GM23338 (cell line): Measurements from ENCODE around the gene LRBA. TPM values are rescaled to one million over a fixed set of nuclear protein-coding genes. Genes with fewer than 3 reads are reported as not detected.

Experiments
- ATAC-seq: fragments of 200-7000 bp; cut with Tn5 transposase; 3 replicates; pipeline ENCODE4 v1.9.1; 2020
- DNase-seq: peaks from one replicate; pipeline ENCODE4 v3.0.0-alpha.2; 2015; ENCODE audit warnings: low spot score
- H2AFZ ChIP-seq: fragments of 200-600 bp; sonication (generic); 2 replicates; pipeline ENCODE4 v1.8.0; 2016; ENCODE audit warnings: antibody characterized with exemption, mild to moderate bottlenecking, moderate library complexity
- H3F3A ChIP-seq: fragments of 200-600 bp; sonication (generic); replicated peaks from 2 replicates; pipeline ENCODE4 v1.8.0; 2017; ENCODE audit warnings: antibody characterized with exemption, mixed run types, low read depth
- H3K27ac ChIP-seq: fragments of 200-600 bp; sonication (generic); 2 replicates; pipeline ENCODE4 v1.6.1; 2016; ENCODE audit warnings: low read depth
- H3K27me3 ChIP-seq: fragments of 200-600 bp; sonication (generic); 2 replicates; pipeline ENCODE4 v1.8.0; 2016; ENCODE audit warnings: mild to moderate bottlenecking, mixed run types, moderate library complexity; ENCODE audit not compliant: insufficient read depth
- H3K36me3 ChIP-seq: fragments of 200-600 bp; sonication (generic); 2 replicates; pipeline ENCODE4 v1.8.0; 2016; ENCODE audit warnings: mild to moderate bottlenecking; ENCODE audit not compliant: insufficient read depth
- H3K4me1 ChIP-seq: fragments of 200-600 bp; sonication (generic); 2 replicates; pipeline ENCODE4 v1.8.0; 2016; ENCODE audit warnings: mild to moderate bottlenecking, moderate library complexity; ENCODE audit not compliant: insufficient read depth
- H3K4me2 ChIP-seq: fragments of 200-600 bp; sonication (generic); 2 replicates; pipeline ENCODE4 v1.7.1; 2017; ENCODE audit warnings: mixed run types
- H3K4me3 ChIP-seq: fragments of 200-600 bp; sonication (generic); 2 replicates; pipeline ENCODE4 v1.6.1; 2016; ENCODE audit warnings: mixed run types
- H3K79me2 ChIP-seq: fragments of 200-600 bp; sonication (generic); replicated peaks from 2 replicates; pipeline ENCODE4 v1.8.0; 2017; ENCODE audit warnings: mild to moderate bottlenecking; ENCODE audit not compliant: insufficient read depth
- H3K9me2 ChIP-seq: fragments of 200-600 bp; sonication (generic); 2 replicates; pipeline ENCODE4 v1.8.0; 2017; ENCODE audit not compliant: insufficient read depth
- H4K20me1 ChIP-seq: fragments of 200-600 bp; sonication (generic); replicated peaks from 2 replicates; pipeline ENCODE4 v1.8.0; 2017; ENCODE audit warnings: mild to moderate bottlenecking; ENCODE audit not compliant: insufficient read depth
- H3K27ac Mint-ChIP-seq: 2 replicates; pipeline ENCODE4 v1.8.0; 2020; ENCODE audit warnings: inconsistent platforms, mild to moderate bottlenecking, moderate library complexity, mixed read lengths
- H3K27me3 Mint-ChIP-seq: 3 replicates; pipeline ENCODE4 v1.8.0; 2022; ENCODE audit warnings: low read depth, mild to moderate bottlenecking, moderate library complexity, mixed read lengths, inconsistent platforms; ENCODE audit not compliant: insufficient read depth, poor library complexity
- H3K36me3 Mint-ChIP-seq: 3 replicates; pipeline ENCODE4 v1.8.0; 2021; ENCODE audit warnings: low read depth, mild to moderate bottlenecking, inconsistent platforms, moderate library complexity, mixed read lengths
- H3K4me1 Mint-ChIP-seq: 3 replicates; pipeline ENCODE4 v1.8.0; 2020; ENCODE audit warnings: mild to moderate bottlenecking, inconsistent platforms, mixed read lengths
- H3K4me3 Mint-ChIP-seq: 3 replicates; pipeline ENCODE4 v1.8.0; 2021; ENCODE audit warnings: moderate library complexity, mild to moderate bottlenecking, inconsistent platforms, mixed read lengths
- H3K9me3 Mint-ChIP-seq: 3 replicates; pipeline ENCODE4 v1.8.0; 2020; ENCODE audit warnings: moderate library complexity, mild to moderate bottlenecking, inconsistent platforms, mixed read lengths
- CREB1 ChIP-seq: fragments of 250-450 bp; sonication (Bioruptor Pico); IDR thresholded peaks from 2 replicates; pipeline ENCODE4 v1.5.0; 2020; ENCODE audit warnings: low read depth, mild to moderate bottlenecking, moderate library complexity
- ETS1 ChIP-seq: IDR thresholded peaks from 2 replicates; pipeline ENCODE4 v1.6.1; 2016; ENCODE audit warnings: antibody characterized with exemption
- POLR2AphosphoS5 ChIP-seq: IDR thresholded peaks from 2 replicates; pipeline ENCODE4 v1.6.1; 2016; ENCODE audit warnings: antibody characterized with exemption, low read depth
- STAT1 ChIP-seq: IDR thresholded peaks from one replicate; pipeline ENCODE4 v1.6.1; 2016; ENCODE audit warnings: antibody characterized with exemption; ENCODE audit not compliant: unreplicated experiment
- ZNF114 ChIP-seq: fragments of 250-450 bp; sonication (Bioruptor Pico); IDR thresholded peaks from 2 replicates; pipeline ENCODE4 v1.5.0; 2020; ENCODE audit warnings: mild to moderate bottlenecking, moderate library complexity
- ZNF331 ChIP-seq: fragments of 250-450 bp; sonication (Bioruptor Pico); IDR thresholded peaks from 2 replicates; pipeline ENCODE4 v1.5.0; 2020; ENCODE audit warnings: low read depth, mild to moderate bottlenecking, moderate library complexity
- polyA plus RNA-seq: library from polyadenylated mRNA; unstranded; fragments of >200 nt; fragmentation: Nextera tagmentation; extraction: Ambion mirVana; gene quantifications from 2 replicates; pipeline ENCODE4 v1.2.1, GENCODE V29; 2016
- total RNA-seq: library from RNA; depleted of rRNA; stranded (reverse); fragments of >200 nt; shearing (Covaris generic); gene quantifications from 2 replicates; pipeline ENCODE4 v1.2.3, GENCODE V29; 2014
- TF ChIP-seq, protein P1 (sequence below): IDR thresholded peaks from one replicate; pipeline ENCODE4 v1.6.1; 2018; ENCODE audit warnings: antibody characterized with exemption; ENCODE audit not compliant: unreplicated experiment
- TF ChIP-seq, protein P2 (sequence below), 2 experiments: fragments of 200-600 bp in 1 of 2; sonication (generic) in 1 of 2; conservative IDR thresholded peaks; 2 replicates each; pipeline versions ENCODE4 v1.5.1 to v1.6.1; 2016 to 2017; ENCODE audit warnings: antibody characterized with exemption in 2 of 2, low read depth in 2 of 2, mild to moderate bottlenecking in 2 of 2, moderate library complexity in 1 of 2
- TF ChIP-seq, protein P3 (sequence below): fragments of 250-450 bp; sonication (Bioruptor Pico); IDR thresholded peaks from 2 replicates; pipeline ENCODE4 v1.5.0; 2020; ENCODE audit warnings: mild to moderate bottlenecking, moderate library complexity

LRBA gene
- total and polyA plus RNA-seq, 2 experiments from 2014 or later, result 23.3 to 126 TPM

DNA sequence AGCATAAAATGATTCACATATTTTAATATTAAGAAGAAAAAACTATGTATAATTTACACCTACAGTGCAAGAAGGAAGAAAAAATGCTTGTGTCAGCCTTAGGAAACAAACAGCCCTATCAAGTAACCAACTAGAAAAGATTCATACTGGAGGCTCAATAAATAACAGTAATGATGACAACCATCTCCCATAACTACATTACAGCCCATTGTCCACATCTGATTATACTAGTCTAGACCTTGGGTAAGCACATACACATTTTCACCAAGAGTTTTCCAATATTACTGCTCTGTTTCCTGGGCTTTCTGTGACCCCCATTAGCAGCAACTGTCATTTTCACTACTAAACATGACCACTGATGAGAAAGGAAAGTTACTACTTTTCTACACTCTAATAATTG lies 263.4 kb downstream of the LRBA start (continued):
- TF ChIP-seq, protein P1, sequence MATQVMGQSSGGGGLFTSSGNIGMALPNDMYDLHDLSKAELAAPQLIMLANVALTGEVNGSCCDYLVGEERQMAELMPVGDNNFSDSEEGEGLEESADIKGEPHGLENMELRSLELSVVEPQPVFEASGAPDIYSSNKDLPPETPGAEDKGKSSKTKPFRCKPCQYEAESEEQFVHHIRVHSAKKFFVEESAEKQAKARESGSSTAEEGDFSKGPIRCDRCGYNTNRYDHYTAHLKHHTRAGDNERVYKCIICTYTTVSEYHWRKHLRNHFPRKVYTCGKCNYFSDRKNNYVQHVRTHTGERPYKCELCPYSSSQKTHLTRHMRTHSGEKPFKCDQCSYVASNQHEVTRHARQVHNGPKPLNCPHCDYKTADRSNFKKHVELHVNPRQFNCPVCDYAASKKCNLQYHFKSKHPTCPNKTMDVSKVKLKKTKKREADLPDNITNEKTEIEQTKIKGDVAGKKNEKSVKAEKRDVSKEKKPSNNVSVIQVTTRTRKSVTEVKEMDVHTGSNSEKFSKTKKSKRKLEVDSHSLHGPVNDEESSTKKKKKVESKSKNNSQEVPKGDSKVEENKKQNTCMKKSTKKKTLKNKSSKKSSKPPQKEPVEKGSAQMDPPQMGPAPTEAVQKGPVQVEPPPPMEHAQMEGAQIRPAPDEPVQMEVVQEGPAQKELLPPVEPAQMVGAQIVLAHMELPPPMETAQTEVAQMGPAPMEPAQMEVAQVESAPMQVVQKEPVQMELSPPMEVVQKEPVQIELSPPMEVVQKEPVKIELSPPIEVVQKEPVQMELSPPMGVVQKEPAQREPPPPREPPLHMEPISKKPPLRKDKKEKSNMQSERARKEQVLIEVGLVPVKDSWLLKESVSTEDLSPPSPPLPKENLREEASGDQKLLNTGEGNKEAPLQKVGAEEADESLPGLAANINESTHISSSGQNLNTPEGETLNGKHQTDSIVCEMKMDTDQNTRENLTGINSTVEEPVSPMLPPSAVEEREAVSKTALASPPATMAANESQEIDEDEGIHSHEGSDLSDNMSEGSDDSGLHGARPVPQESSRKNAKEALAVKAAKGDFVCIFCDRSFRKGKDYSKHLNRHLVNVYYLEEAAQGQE, result no peak
- no peak for TF ChIP-seq ZNF331 (CRISPR knock-in tag)
- no peak for TF ChIP-seq STAT1
- TF ChIP-seq CREB1, result no peak
- no peak for TF ChIP-seq POLR2AphosphoS5

DNA sequence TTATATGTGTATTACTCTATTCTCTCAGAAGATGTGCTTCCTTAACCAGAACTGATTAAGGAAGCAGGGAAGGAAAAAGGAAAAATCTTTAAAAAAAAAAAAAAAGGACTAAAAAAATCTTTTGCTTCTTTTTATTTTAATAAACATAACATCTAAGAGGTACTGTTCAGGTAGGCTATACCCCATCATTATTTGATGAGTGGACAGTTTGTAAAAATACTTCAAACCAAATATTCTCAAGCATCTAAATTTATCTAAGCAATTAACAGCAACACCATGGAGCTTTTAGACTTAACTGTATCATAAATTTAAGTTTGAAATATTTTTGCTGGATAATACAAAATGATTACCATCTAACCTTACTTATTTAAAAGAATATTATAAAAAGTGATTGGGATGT lies 264.3 kb downstream of the LRBA start:
- Histone ChIP-seq H2AFZ (no peak overlapping the region), H3K4me3 (no peak overlapping the region), H3K4me1 (no peaks in the 10 kb centered on the region), H3K79me2 (no peaks in the 10 kb centered on the region; the same call in 1 of the 2 replicates), H3K27me3 (no peaks in the 10 kb centered on the region), H3K27ac (no peak overlapping the region), H3K36me3 (no peaks in the 10 kb centered on the region), H3K4me2 (no peak overlapping the region), H3K9me2 (no peaks in the 10 kb centered on the region), H4K20me1 (no peaks in the 10 kb centered on the region), H3F3A (no peaks in the 10 kb centered on the region)
- no peaks in the 10 kb centered on the region for H3K27me3 Mint-ChIP-seq
- no peak for TF ChIP-seq ETS1
- no peak for TF ChIP-seq ZNF114 (CRISPR knock-in tag)
- no peak for TF ChIP-seq CREB1
- TF ChIP-seq, protein P2, sequence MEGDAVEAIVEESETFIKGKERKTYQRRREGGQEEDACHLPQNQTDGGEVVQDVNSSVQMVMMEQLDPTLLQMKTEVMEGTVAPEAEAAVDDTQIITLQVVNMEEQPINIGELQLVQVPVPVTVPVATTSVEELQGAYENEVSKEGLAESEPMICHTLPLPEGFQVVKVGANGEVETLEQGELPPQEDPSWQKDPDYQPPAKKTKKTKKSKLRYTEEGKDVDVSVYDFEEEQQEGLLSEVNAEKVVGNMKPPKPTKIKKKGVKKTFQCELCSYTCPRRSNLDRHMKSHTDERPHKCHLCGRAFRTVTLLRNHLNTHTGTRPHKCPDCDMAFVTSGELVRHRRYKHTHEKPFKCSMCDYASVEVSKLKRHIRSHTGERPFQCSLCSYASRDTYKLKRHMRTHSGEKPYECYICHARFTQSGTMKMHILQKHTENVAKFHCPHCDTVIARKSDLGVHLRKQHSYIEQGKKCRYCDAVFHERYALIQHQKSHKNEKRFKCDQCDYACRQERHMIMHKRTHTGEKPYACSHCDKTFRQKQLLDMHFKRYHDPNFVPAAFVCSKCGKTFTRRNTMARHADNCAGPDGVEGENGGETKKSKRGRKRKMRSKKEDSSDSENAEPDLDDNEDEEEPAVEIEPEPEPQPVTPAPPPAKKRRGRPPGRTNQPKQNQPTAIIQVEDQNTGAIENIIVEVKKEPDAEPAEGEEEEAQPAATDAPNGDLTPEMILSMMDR (conservative IDR thresholded peaks at IDR 0.05; ENCODE audit: low read depth in 2 of 2), result no peak
- TF ChIP-seq, protein P3, sequence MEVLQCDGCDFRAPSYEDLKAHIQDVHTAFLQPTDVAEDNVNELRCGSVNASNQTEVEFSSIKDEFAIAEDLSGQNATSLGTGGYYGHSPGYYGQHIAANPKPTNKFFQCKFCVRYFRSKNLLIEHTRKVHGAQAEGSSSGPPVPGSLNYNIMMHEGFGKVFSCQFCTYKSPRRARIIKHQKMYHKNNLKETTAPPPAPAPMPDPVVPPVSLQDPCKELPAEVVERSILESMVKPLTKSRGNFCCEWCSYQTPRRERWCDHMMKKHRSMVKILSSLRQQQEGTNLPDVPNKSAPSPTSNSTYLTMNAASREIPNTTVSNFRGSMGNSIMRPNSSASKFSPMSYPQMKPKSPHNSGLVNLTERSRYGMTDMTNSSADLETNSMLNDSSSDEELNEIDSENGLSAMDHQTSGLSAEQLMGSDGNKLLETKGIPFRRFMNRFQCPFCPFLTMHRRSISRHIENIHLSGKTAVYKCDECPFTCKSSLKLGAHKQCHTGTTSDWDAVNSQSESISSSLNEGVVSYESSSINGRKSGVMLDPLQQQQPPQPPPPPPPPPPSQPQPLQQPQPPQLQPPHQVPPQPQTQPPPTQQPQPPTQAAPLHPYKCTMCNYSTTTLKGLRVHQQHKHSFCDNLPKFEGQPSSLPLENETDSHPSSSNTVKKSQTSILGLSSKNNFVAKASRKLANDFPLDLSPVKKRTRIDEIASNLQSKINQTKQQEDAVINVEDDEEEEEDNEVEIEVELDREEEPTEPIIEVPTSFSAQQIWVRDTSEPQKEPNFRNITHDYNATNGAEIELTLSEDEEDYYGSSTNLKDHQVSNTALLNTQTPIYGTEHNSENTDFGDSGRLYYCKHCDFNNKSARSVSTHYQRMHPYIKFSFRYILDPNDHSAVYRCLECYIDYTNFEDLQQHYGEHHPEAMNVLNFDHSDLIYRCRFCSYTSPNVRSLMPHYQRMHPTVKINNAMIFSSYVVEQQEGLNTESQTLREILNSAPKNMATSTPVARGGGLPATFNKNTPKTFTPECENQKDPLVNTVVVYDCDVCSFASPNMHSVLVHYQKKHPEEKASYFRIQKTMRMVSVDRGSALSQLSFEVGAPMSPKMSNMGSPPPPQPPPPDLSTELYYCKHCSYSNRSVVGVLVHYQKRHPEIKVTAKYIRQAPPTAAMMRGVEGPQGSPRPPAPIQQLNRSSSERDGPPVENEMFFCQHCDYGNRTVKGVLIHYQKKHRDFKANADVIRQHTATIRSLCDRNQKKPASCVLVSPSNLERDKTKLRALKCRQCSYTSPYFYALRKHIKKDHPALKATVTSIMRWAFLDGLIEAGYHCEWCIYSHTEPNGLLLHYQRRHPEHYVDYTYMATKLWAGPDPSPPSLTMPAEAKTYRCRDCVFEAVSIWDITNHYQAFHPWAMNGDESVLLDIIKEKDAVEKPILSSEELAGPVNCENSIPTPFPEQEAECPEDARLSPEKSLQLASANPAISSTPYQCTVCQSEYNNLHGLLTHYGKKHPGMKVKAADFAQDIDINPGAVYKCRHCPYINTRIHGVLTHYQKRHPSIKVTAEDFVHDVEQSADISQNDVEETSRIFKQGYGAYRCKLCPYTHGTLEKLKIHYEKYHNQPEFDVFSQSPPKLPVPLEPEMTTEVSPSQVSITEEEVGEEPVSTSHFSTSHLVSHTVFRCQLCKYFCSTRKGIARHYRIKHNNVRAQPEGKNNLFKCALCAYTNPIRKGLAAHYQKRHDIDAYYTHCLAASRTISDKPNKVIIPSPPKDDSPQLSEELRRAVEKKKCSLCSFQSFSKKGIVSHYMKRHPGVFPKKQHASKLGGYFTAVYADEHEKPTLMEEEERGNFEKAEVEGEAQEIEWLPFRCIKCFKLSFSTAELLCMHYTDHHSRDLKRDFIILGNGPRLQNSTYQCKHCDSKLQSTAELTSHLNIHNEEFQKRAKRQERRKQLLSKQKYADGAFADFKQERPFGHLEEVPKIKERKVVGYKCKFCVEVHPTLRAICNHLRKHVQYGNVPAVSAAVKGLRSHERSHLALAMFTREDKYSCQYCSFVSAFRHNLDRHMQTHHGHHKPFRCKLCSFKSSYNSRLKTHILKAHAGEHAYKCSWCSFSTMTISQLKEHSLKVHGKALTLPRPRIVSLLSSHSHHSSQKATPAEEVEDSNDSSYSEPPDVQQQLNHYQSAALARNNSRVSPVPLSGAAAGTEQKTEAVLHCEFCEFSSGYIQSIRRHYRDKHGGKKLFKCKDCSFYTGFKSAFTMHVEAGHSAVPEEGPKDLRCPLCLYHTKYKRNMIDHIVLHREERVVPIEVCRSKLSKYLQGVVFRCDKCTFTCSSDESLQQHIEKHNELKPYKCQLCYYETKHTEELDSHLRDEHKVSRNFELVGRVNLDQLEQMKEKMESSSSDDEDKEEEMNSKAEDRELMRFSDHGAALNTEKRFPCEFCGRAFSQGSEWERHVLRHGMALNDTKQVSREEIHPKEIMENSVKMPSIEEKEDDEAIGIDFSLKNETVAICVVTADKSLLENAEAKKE (CRISPR knock-in tag), result no peak
- TF ChIP-seq STAT1, result no peak
- H3K36me3 Mint-ChIP-seq, result no peaks in the 10 kb centered on the region
- no peak overlapping the region for H3K4me3 Mint-ChIP-seq
- no peak for DNase-seq
- H3K4me1 Mint-ChIP-seq, result no peaks in the 10 kb centered on the region
- no peak for ATAC-seq
- no peak overlapping the region for H3K27ac Mint-ChIP-seq
- no peaks in the 10 kb centered on the region for H3K9me3 Mint-ChIP-seq
